Measurements from ENCODE around the gene ADGRB3.

DNA sequence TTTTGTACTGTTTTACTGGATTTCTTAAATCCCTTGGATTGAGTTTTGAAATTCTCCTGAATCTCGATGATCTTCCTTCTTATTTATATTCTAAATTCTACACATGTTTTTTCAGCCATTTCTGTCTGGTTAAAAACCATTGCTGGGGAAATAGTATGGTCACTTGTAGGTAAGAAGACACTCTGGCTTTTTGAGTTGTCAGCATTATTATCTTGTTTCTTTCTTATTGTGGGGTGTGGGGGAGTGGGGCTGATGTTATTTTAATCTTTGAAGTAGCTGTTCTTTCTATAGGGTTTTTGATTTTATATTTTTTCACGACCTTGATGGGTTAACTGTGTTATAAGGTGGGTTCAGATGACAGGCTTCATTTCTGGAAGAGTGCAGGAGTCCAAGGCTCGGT is 37.4 kb upstream of the ADGRB3 start:
- TF ChIP-seq CREB1 (IDR thresholded peaks at IDR 0.05; ENCODE audit: low read depth), result no peak
- TF ChIP-seq MAX (IDR thresholded peaks at IDR 0.05), result no peak
- no peak for TF ChIP-seq EGR1 (IDR thresholded peaks at IDR 0.05)
- no peak for TF ChIP-seq ZBTB7A (IDR thresholded peaks at IDR 0.05; ENCODE audit: low read depth)
- TF ChIP-seq EP300 (IDR thresholded peaks at IDR 0.05; ENCODE audit: borderline replicate concordance), result no peak
- no peak for TF ChIP-seq TEAD4 (IDR thresholded peaks at IDR 0.05)
- no peak for TF ChIP-seq RAD21 (IDR thresholded peaks at IDR 0.05; ENCODE audit: low read depth)
- no peak for TF ChIP-seq YY1 (IDR thresholded peaks at IDR 0.05; ENCODE audit: low read depth)

Measured in Ishikawa (cell line).